ENCODE measurements around the gene SLC25A22.
A peak's percentile ranks its signal among the peaks of the same experiment; 100 is the strongest.

The SLC25A22 gene

GRCh38 chr11:816433-816779 is 18.3 kb upstream of the SLC25A22 start:
- TF ChIP-seq, protein P1, sequence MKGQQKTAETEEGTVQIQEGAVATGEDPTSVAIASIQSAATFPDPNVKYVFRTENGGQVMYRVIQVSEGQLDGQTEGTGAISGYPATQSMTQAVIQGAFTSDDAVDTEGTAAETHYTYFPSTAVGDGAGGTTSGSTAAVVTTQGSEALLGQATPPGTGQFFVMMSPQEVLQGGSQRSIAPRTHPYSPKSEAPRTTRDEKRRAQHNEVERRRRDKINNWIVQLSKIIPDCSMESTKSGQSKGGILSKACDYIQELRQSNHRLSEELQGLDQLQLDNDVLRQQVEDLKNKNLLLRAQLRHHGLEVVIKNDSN (IDR thresholded peaks at IDR 0.05): no peak
- TF ChIP-seq EP300 (IDR thresholded peaks at IDR 0.05; ENCODE audit: borderline replicate concordance) (no peak), MAX (IDR thresholded peaks at IDR 0.05) (peak; percentile 65; the same call in 1 of the 2 replicates)

- TF ChIP-seq NFIC (IDR thresholded peaks at IDR 0.05) (no peak), TEAD4 (IDR thresholded peaks at IDR 0.05) (no peak), TCF12 (IDR thresholded peaks at IDR 0.05; ENCODE audit: low read depth) (no peak), FOXM1 (IDR thresholded peaks at IDR 0.05; ENCODE audit: borderline replicate concordance, low read depth) (no peak), CEBPB (IDR thresholded peaks at IDR 0.05) (no peak), RAD21 (IDR thresholded peaks at IDR 0.05; ENCODE audit: low read depth) (no peak), YY1 (IDR thresholded peaks at IDR 0.05; ENCODE audit: low read depth) (no peak), CREB1 (IDR thresholded peaks at IDR 0.05; ENCODE audit: low read depth) (no peak), REST (IDR thresholded peaks at IDR 0.05; ENCODE audit: low read depth) (no peak), EP300 (IDR thresholded peaks at IDR 0.05; ENCODE audit: borderline replicate concordance) (no peak)
Measured at GRCh38 chr11:815675-816432, 17.8 kb upstream of the SLC25A22 start.

DNA sequence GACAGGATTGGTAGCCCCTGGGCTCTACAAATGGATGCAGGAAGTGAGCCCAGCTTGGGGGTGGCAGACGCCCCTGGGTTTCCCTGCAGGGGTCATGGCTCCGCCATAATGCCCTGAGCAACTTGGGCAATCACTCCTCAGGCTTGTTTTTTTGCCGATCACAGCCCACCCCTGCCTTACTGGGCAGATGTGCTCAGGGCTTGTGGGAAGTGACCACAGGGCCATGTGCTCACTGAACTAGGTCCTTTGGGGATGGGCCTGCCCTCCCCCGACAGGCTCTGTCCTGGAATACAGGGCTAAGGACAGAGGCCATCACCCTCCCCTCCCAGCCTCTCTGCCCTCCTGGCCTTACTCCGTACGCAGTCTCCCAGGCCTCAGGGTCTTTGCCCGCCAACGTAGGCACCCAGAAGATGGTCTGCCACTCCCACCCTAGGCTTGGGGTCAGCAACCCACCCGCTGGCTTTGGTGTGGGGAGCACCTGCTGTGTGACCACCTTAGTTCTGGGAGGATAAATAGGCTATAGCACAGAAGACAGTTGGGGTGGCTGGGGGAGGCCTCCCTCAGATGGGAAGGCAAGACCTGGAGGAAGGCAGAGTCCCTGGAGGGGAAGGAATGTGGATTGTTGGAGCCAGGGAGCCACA is 15.5 kb upstream of the SLC25A22 start:
- no peak for TF ChIP-seq CREB1 (IDR thresholded peaks at IDR 0.05; ENCODE audit: low read depth)
- TF ChIP-seq TEAD4 (IDR thresholded peaks at IDR 0.05): no peak
- TF ChIP-seq, protein P1 (IDR thresholded peaks at IDR 0.05): no peak
- TF ChIP-seq EGR1 (IDR thresholded peaks at IDR 0.05): no peak
- no peak for TF ChIP-seq ZBTB7A (IDR thresholded peaks at IDR 0.05; ENCODE audit: low read depth)
- TF ChIP-seq MAX (IDR thresholded peaks at IDR 0.05): no peak
- TF ChIP-seq NFIC (IDR thresholded peaks at IDR 0.05): no peak
- no peak for TF ChIP-seq TAF1 (IDR thresholded peaks at IDR 0.05; ENCODE audit: low read depth)
- no peak for TF ChIP-seq FOXM1 (IDR thresholded peaks at IDR 0.05; ENCODE audit: borderline replicate concordance, low read depth)
- TF ChIP-seq REST (IDR thresholded peaks at IDR 0.05; ENCODE audit: low read depth): no peak
- TF ChIP-seq TCF12 (IDR thresholded peaks at IDR 0.05; ENCODE audit: low read depth): no peak
- TF ChIP-seq CEBPB (IDR thresholded peaks at IDR 0.05): no peak
- no peak for TF ChIP-seq YY1 (IDR thresholded peaks at IDR 0.05; ENCODE audit: low read depth)
- TF ChIP-seq RAD21 (IDR thresholded peaks at IDR 0.05; ENCODE audit: low read depth): no peak
- TF ChIP-seq EP300 (IDR thresholded peaks at IDR 0.05; ENCODE audit: borderline replicate concordance): no peak

- TF ChIP-seq YY1 (IDR thresholded peaks at IDR 0.05; ENCODE audit: low read depth) (no peak), RAD21 (IDR thresholded peaks at IDR 0.05; ENCODE audit: low read depth) (no peak)
- TF ChIP-seq, protein P1 (IDR thresholded peaks at IDR 0.05): no peak
Measured at GRCh38 chr11:813072-813455, 15.0 kb upstream of the SLC25A22 start.

GRCh38 chr11:812390-812789 is 14.3 kb upstream of the SLC25A22 start:
- TF ChIP-seq, protein P1 (IDR thresholded peaks at IDR 0.05): no peak
- TF ChIP-seq TCF12 (IDR thresholded peaks at IDR 0.05; ENCODE audit: low read depth) (no peak), FOXM1 (IDR thresholded peaks at IDR 0.05; ENCODE audit: borderline replicate concordance, low read depth) (no peak), REST (IDR thresholded peaks at IDR 0.05; ENCODE audit: low read depth) (no peak)
